SK-N-SH (cell line): ENCODE measurements around the gene SETBP1.

Experiments used
- CTCF ChIP-seq: fragments of 200-600 bp; sonication (generic); IDR thresholded peaks from 2 replicates; pipeline ENCODE4 v1.6.1; 2017; ENCODE audit warnings: antibody characterized with exemption, mild to moderate bottlenecking, moderate library complexity
- FOXJ3 ChIP-seq: sonication (generic); formaldehyde crosslinking; IDR thresholded peaks from 2 replicates; pipeline ENCODE4 v1.5.1; 2020; ENCODE audit warnings: mild to moderate bottlenecking, missing genetic modification reagents
- JUND ChIP-seq: IDR thresholded peaks from 2 replicates; pipeline ENCODE4 v1.4.0; 2012
- RCOR1 ChIP-seq: fragments of 150-350 bp; IDR thresholded peaks from 2 replicates; pipeline ENCODE4 v1.6.1; 2017; ENCODE audit warnings: antibody characterized with exemption, low read length
- TAF1 ChIP-seq: IDR thresholded peaks from 2 replicates; pipeline ENCODE4 v1.6.1; 2012; ENCODE audit warnings: low read depth, mild to moderate bottlenecking, low read length, moderate library complexity, borderline replicate concordance

GRCh38 chr18:44917216-44918141, 236.8 kb downstream of the SETBP1 start:
- TF ChIP-seq RCOR1 (no peak), FOXJ3 (CRISPR knock-in tag) (no peak), CTCF (no peak), TAF1 (no peak), JUND (no peak)
